Peyer's patch (tissue), 4 donors: ENCODE data around the gene SLU7. TPM values are rescaled to one million over a fixed set of nuclear protein-coding genes. Genes with fewer than 3 reads are reported as not detected.

Experiments
- DNase-seq, 3 donors: peaks; one replicate each; pipeline ENCODE4 v3.0.0-alpha.2; 2017 to 2019
- H3K27ac ChIP-seq, 4 donors: fragments of 200-600 bp; sonication (generic); one replicate each; pipeline ENCODE4 v1.5.1; 2016 to 2019
- H3K27me3 ChIP-seq, 2 donors: fragments of 200-600 bp; sonication (generic); one replicate each; pipeline ENCODE4 v1.5.1; 2019
- H3K36me3 ChIP-seq, 3 donors: fragments of 200-600 bp; sonication (generic); one replicate each; pipeline ENCODE4 v1.5.1; 2016 to 2019
- H3K4me1 ChIP-seq, 4 donors: fragments of 200-600 bp; sonication (generic); one replicate each; pipeline ENCODE4 v1.5.1; 2016 to 2019
- H3K4me3 ChIP-seq, 4 donors: fragments of 200-600 bp; sonication (generic); 1 replicate in 3 of 4; 2 replicates in 1 of 4; pipeline ENCODE4 v1.5.1; 2016 to 2019; ENCODE audit warnings: mild to moderate bottlenecking in 1 of 4
- H3K9me3 ChIP-seq, 4 donors: fragments of 200-600 bp; sonication (generic); one replicate each; pipeline ENCODE4 v1.5.1; 2016 to 2019; ENCODE audit warnings: mild to moderate bottlenecking in 1 of 4
- POLR2A ChIP-seq, 2 donors: fragments of 450-650 bp; IDR thresholded peaks; one replicate each; pipeline ENCODE4 v1.5.1; 2017; ENCODE audit warnings: antibody characterized with exemption in 2 of 2, mild to moderate bottlenecking in 2 of 2, moderate library complexity in 2 of 2
- total RNA-seq, 4 donors: library from RNA; depleted of rRNA; stranded (reverse); fragments of >200 nt; gene quantifications; one replicate each; pipeline ENCODE4 v1.1.0, GENCODE V29; 2016
- TF ChIP-seq, protein P1 (sequence below), 6 experiments: fragments of 450-650 bp in 4 of 6; fragments of 200-600 bp in 2 of 6; sonication (generic) in 1 of 6; IDR thresholded peaks; one replicate each; pipeline ENCODE4 v1.5.1; 2017 to 2019; ENCODE audit warnings: antibody characterized with exemption in 6 of 6, mild to moderate bottlenecking in 3 of 6, moderate library complexity in 1 of 6

SLU7 gene
- total RNA-seq, 4 donors from 2014 or later, result 45.5 to 94.9 (median 61.1) TPM

DNA sequence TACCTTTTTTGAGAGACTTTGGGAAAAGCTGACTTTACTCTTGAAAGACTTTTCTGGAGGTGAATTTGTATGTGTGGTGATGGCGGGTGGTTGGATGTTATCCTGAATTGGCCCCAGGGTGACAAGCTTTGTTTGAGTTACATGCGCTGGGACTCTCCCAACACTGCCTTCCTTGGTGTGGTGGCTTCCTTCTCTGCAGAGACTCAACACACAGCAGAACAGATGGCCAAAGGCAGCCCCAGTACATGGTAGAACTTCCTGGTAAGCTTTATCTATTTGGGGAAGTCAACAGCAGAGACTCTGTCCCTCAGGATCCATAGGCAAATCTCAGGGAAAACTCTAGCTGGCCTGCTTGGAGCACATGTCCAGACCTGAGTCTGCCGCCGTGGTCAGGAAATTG, 66.6 kb downstream of the SLU7 start:
- Histone ChIP-seq H3K27me3 (no peaks in the 10 kb centered on the region), H3K36me3 (no peaks in the 10 kb centered on the region), H3K9me3 (no peaks in the 10 kb centered on the region), H3K4me3 (no peak overlapping the region), H3K27ac (no peak overlapping the region), H3K4me1 (peaks cover 0 to 4% (median 0%) of the 10 kb centered on the region in 4 donors)
- no peak for DNase-seq
- TF ChIP-seq, protein P1, sequence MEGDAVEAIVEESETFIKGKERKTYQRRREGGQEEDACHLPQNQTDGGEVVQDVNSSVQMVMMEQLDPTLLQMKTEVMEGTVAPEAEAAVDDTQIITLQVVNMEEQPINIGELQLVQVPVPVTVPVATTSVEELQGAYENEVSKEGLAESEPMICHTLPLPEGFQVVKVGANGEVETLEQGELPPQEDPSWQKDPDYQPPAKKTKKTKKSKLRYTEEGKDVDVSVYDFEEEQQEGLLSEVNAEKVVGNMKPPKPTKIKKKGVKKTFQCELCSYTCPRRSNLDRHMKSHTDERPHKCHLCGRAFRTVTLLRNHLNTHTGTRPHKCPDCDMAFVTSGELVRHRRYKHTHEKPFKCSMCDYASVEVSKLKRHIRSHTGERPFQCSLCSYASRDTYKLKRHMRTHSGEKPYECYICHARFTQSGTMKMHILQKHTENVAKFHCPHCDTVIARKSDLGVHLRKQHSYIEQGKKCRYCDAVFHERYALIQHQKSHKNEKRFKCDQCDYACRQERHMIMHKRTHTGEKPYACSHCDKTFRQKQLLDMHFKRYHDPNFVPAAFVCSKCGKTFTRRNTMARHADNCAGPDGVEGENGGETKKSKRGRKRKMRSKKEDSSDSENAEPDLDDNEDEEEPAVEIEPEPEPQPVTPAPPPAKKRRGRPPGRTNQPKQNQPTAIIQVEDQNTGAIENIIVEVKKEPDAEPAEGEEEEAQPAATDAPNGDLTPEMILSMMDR (IDR thresholded peaks at IDR 0.05), result no peak
- TF ChIP-seq POLR2A (IDR thresholded peaks at IDR 0.05), result no peak

Other genes with a start within 250 kb of the SLU7 start
- 1,000 to 10,000 TPM; 1,180 to 6,474 (median 2,517) TPM for gene FABP6, start 189.6 kb downstream of the SLU7 start, total RNA-seq
- gene CCNJL, start 106.5 kb downstream of the SLU7 start, total RNA-seq, result 10 to 100 TPM in 3 of 4 donors, 1 to 10 TPM in 1; 6.9 to 15.1 (median 12.6) TPM
- gene C1QTNF2, start 48.5 kb downstream of the SLU7 start, total RNA-seq, result 1 to 10 TPM in 1 of 4 donors, under 1 TPM in 2, not detected in 1; 0.54 to 2.8 (median 0.88) TPM
- 1 to 10 TPM in 2 of 4 donors, under 1 TPM in 1, not detected in 1; 0.66 to 2.3 (median 1.1) TPM for gene FAM200C, start 19.0 kb downstream of the SLU7 start, total RNA-seq
- 10 to 100 TPM in 3 of 4 donors, 1 to 10 TPM in 1; 9.1 to 36.3 (median 14.4) TPM for gene PTTG1, start 2.8 kb upstream of the SLU7 start, total RNA-seq